ENCODE data around the gene AHCYL2. TPM values are rescaled to one million over a fixed set of nuclear protein-coding genes. Genes with fewer than 3 reads are reported as not detected.

The AHCYL2 gene
- total and polyA plus RNA-seq, 2 donors (not counting 1 experiment from before 2014, with no cell fraction given), result 8.8 to 26.2 TPM

- TF ChIP-seq, protein P1, sequence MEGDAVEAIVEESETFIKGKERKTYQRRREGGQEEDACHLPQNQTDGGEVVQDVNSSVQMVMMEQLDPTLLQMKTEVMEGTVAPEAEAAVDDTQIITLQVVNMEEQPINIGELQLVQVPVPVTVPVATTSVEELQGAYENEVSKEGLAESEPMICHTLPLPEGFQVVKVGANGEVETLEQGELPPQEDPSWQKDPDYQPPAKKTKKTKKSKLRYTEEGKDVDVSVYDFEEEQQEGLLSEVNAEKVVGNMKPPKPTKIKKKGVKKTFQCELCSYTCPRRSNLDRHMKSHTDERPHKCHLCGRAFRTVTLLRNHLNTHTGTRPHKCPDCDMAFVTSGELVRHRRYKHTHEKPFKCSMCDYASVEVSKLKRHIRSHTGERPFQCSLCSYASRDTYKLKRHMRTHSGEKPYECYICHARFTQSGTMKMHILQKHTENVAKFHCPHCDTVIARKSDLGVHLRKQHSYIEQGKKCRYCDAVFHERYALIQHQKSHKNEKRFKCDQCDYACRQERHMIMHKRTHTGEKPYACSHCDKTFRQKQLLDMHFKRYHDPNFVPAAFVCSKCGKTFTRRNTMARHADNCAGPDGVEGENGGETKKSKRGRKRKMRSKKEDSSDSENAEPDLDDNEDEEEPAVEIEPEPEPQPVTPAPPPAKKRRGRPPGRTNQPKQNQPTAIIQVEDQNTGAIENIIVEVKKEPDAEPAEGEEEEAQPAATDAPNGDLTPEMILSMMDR (IDR thresholded peaks at IDR 0.05), result no peak
- no peak for TF ChIP-seq EZH2 (IDR thresholded peaks at IDR 0.05; ENCODE audit: borderline replicate concordance, insufficient read depth, low read depth, low read length, poor library complexity, severe bottlenecking)
- 83% methylated on average over 1 of the region's 3 CpGs for WGBS (ENCODE audit: insufficient coverage)
- DNase-seq, result no peak
- H3K4me3 ChIP-seq (ENCODE audit: control extremely low read depth in 1 of 5, extremely low read depth in 1 of 5, insufficient read depth in 1 of 5, low read depth in 2 of 5, low read length in 4 of 5), result no peak overlapping the region
- H3K36me3 ChIP-seq (replicated peaks in 1 of 2; ENCODE audit: control extremely low read depth in 1 of 2, control insufficient read depth in 1 of 2, extremely low read depth in 1 of 2, insufficient read depth in 2 of 2, low read length in 1 of 2), result no peaks in the 10 kb centered on the region
- POLR2A ChIA-PET, result no interaction called here
- H4K20me1 ChIP-seq (ENCODE audit: control insufficient read depth, insufficient read depth, low read length, poor library complexity, severe bottlenecking), result no peaks in the 10 kb centered on the region
- Mint-ChIP-seq H3K27me3 (peaks cover 29% of the 10 kb centered on the region), H3K27ac (no peak overlapping the region), H3K9me3 (ENCODE audit: insufficient read depth) (no peaks in the 10 kb centered on the region), H3K4me1 (peaks cover 12% of the 10 kb centered on the region), H3K4me3 (no peak overlapping the region)
- no peak for ATAC-seq (ENCODE audit: low read depth)
- H3K27me3 ChIP-seq (replicated peaks in 1 of 4; ENCODE audit: control extremely low read depth in 1 of 4, control insufficient read depth in 3 of 4, insufficient read depth in 4 of 4, low read length in 3 of 4), result peaks cover 0 to 29% (median 15%) of the 10 kb centered on the region in 4 experiments
- H3K4me2 ChIP-seq (replicated peaks; ENCODE audit: low read depth, low read length, poor library complexity, severe bottlenecking), result no peak overlapping the region
- H2AFZ ChIP-seq (ENCODE audit: insufficient read depth, low read depth, low read length, poor library complexity, severe bottlenecking), result no peak overlapping the region
- CTCF ChIA-PET, result interaction anchor here (2.5 to 3.4 kb wide), 2 partner anchors 24 to 30 kb away, joined by 8 to 12 read pairs; no protein-coding TSS in a partner anchor
- no peak overlapping the region for H3K27ac ChIP-seq (ENCODE audit: low read length in 2 of 2)
- no peaks in the 10 kb centered on the region for H3K79me2 ChIP-seq (ENCODE audit: control insufficient read depth, insufficient read depth, low read length)
- H3K4me1 ChIP-seq (ENCODE audit: control insufficient read depth in 2 of 2, insufficient read depth in 2 of 2, low read length in 2 of 2), result peaks cover 9 to 10% of the 10 kb centered on the region in 2 donors
- no peaks in the 10 kb centered on the region for H3K9me3 ChIP-seq (ENCODE audit: control extremely low read depth in 1 of 3, control insufficient read depth in 2 of 3, insufficient read depth in 1 of 3, low read length in 2 of 3)
- no peak overlapping the region for H3K9ac ChIP-seq (ENCODE audit: low read length)
- intact Hi-C loops (cut with micrococcal nuclease), result no loop called here
Observed at GRCh38 chr7:129193892-129194291, 30.9 kb upstream of the AHCYL2 start.

DNA sequence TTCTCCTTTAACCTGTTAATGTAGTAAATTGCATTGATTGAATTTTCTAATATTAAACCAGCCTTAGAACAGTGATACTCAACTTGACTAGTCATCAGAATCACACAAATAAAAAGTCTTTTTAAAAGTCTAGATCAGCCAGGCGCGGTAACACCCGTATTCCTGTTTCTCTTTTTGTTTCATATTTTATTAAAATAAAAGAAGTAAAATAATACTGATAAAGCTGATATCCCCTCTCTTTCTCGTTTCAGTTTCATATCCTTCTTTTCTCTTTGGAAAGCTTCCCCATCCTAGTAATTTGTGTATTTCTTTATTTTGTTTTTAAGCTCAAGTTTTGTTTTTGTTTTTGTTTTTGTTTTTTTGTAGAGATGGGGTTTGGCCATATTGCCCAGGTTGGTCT, 27.1 kb upstream of the AHCYL2 start:
- no peaks in the 10 kb centered on the region for H3K79me2 ChIP-seq (ENCODE audit: control insufficient read depth, insufficient read depth, low read length)
- H3K4me1 Mint-ChIP-seq, result peaks cover 5% of the 10 kb centered on the region
- H3K4me3 Mint-ChIP-seq, result no peak overlapping the region
- H3K36me3 ChIP-seq (replicated peaks in 1 of 2; ENCODE audit: control extremely low read depth in 1 of 2, control insufficient read depth in 1 of 2, extremely low read depth in 1 of 2, insufficient read depth in 2 of 2, low read length in 1 of 2), result no peaks in the 10 kb centered on the region
- no peak overlapping the region for H3K4me3 ChIP-seq (ENCODE audit: control extremely low read depth in 1 of 5, extremely low read depth in 1 of 5, insufficient read depth in 1 of 5, low read depth in 2 of 5, low read length in 4 of 5)
- H3K4me2 ChIP-seq (replicated peaks; ENCODE audit: low read depth, low read length, poor library complexity, severe bottlenecking), result no peak overlapping the region
- ATAC-seq (ENCODE audit: low read depth) (no peak), DNase-seq (no peak)
- ChIA-PET POLR2A (no interaction called here), CTCF (interaction anchor here (0.7 to 1.3 kb wide), 4 partner anchors 9 to 34 kb away, joined by 3 to 5 read pairs (median 4); no protein-coding TSS in a partner anchor)
- H2AFZ ChIP-seq (ENCODE audit: insufficient read depth, low read depth, low read length, poor library complexity, severe bottlenecking), result no peak overlapping the region
- no peak overlapping the region for H3K9ac ChIP-seq (ENCODE audit: low read length)
- no peak for TF ChIP-seq EZH2 (IDR thresholded peaks at IDR 0.05; ENCODE audit: borderline replicate concordance, insufficient read depth, low read depth, low read length, poor library complexity, severe bottlenecking)
- TF ChIP-seq, protein P1 (IDR thresholded peaks at IDR 0.05), result no peak
- no peaks in the 10 kb centered on the region for H4K20me1 ChIP-seq (ENCODE audit: control insufficient read depth, insufficient read depth, low read length, poor library complexity, severe bottlenecking)
- intact Hi-C loops (cut with micrococcal nuclease), result no loop called here
- H3K9me3 ChIP-seq (ENCODE audit: control extremely low read depth in 1 of 3, control insufficient read depth in 2 of 3, insufficient read depth in 1 of 3, low read length in 2 of 3), result no peaks in the 10 kb centered on the region
- no peaks in the 10 kb centered on the region for H3K9me3 Mint-ChIP-seq (ENCODE audit: insufficient read depth)
- no peak overlapping the region for H3K27ac ChIP-seq (ENCODE audit: low read length in 2 of 2)
- peaks cover 0 to 3% of the 10 kb centered on the region in 2 donors for H3K4me1 ChIP-seq (ENCODE audit: control insufficient read depth in 2 of 2, insufficient read depth in 2 of 2, low read length in 2 of 2)
- H3K27me3 ChIP-seq (replicated peaks in 1 of 4; ENCODE audit: control extremely low read depth in 1 of 4, control insufficient read depth in 3 of 4, insufficient read depth in 4 of 4, low read length in 3 of 4), result no peaks in the 10 kb centered on the region
- H3K27me3 Mint-ChIP-seq, result peaks cover 2% of the 10 kb centered on the region
- H3K27ac Mint-ChIP-seq, result no peak overlapping the region
- no CpG with 5 or more reads among the region's 4 CpGs for WGBS (ENCODE audit: insufficient coverage)

Data from B cell (primary cell).